ENCODE data around the gene TMPRSS9. TPM values are rescaled to one million over a fixed set of nuclear protein-coding genes. Genes with fewer than 3 reads are reported as not detected.
"Not testable (repeated sequence)": the region's sequence is repeated elsewhere in the genome, so short reads cannot be mapped to it uniquely, and the experiment has no call there.

Gene TMPRSS9
- polyA plus RNA-seq, 4 donors, result 0.13 to 0.49 (median 0.31) TPM

- no peak for DNase-seq (ENCODE audit: low read depth in 4 of 4, low spot score in 3 of 4)
Measured at GRCh38 chr19:2340496-2341243, 19.4 kb upstream of the TMPRSS9 start.

- no peak for DNase-seq (ENCODE audit: low read depth in 4 of 4, low spot score in 3 of 4)
Measured at GRCh38 chr19:2341244-2341751, 18.8 kb upstream of the TMPRSS9 start.

- no peak for DNase-seq (ENCODE audit: low read depth in 4 of 4, low spot score in 3 of 4)
Measured at GRCh38 chr19:2341982-2342381, 18.1 kb upstream of the TMPRSS9 start.

- DNase-seq (ENCODE audit: low read depth in 4 of 4, low spot score in 3 of 4), result no peak
Measured at GRCh38 chr19:2342656-2343288, 17.3 kb upstream of the TMPRSS9 start.

- no peak for DNase-seq (ENCODE audit: low read depth in 4 of 4, low spot score in 3 of 4)
Measured at GRCh38 chr19:2343289-2343982, 16.6 kb upstream of the TMPRSS9 start.

GRCh38 chr19:2344381-2344870, 15.6 kb upstream of the TMPRSS9 start:
- DNase-seq (ENCODE audit: low read depth in 4 of 4, low spot score in 3 of 4), result no peak

GRCh38 chr19:2345076-2345475, 15.0 kb upstream of the TMPRSS9 start:
- no peak for DNase-seq (ENCODE audit: low read depth in 4 of 4, low spot score in 3 of 4)

- no peak for DNase-seq (ENCODE audit: low read depth in 4 of 4, low spot score in 3 of 4)
Measured at GRCh38 chr19:2345794-2346663, 14.0 kb upstream of the TMPRSS9 start.

GRCh38 chr19:2349818-2350217, 10.2 kb upstream of the TMPRSS9 start:
- DNase-seq (ENCODE audit: low read depth in 4 of 4, low spot score in 3 of 4), result not testable (repeated sequence)

- DNase-seq (ENCODE audit: low read depth in 4 of 4, low spot score in 3 of 4), result no peak
Measured at GRCh38 chr19:2350656-2351055, 9.4 kb upstream of the TMPRSS9 start.

- DNase-seq (ENCODE audit: low read depth in 4 of 4, low spot score in 3 of 4), result no peak
Measured at GRCh38 chr19:2351591-2351990, 8.5 kb upstream of the TMPRSS9 start.

- no peak for DNase-seq (ENCODE audit: low read depth in 4 of 4, low spot score in 3 of 4)
Measured at GRCh38 chr19:2352121-2352520, 7.9 kb upstream of the TMPRSS9 start.

GRCh38 chr19:2353159-2353886, 6.7 kb upstream of the TMPRSS9 start:
- DNase-seq (ENCODE audit: low read depth in 4 of 4, low spot score in 3 of 4), result no peak

GRCh38 chr19:2353887-2354592, 6.0 kb upstream of the TMPRSS9 start:
- DNase-seq (ENCODE audit: low read depth in 4 of 4, low spot score in 3 of 4), result no peak

GRCh38 chr19:2354670-2355069, 5.4 kb upstream of the TMPRSS9 start:
- DNase-seq (ENCODE audit: low read depth in 4 of 4, low spot score in 3 of 4), result no peak

- DNase-seq (ENCODE audit: low read depth in 4 of 4, low spot score in 3 of 4), result no peak
Measured at GRCh38 chr19:2355168-2356035, 4.7 kb upstream of the TMPRSS9 start.

GRCh38 chr19:2356036-2356646, 3.9 kb upstream of the TMPRSS9 start:
- DNase-seq (ENCODE audit: low read depth in 4 of 4, low spot score in 3 of 4), result no peak
